Kasumi-1 (cell line): ENCODE measurements around the gene CRYZL1.

Source experiments
- DNase-seq, 2 experiments: peaks; one replicate each; lab custom pipeline; 2025; lab: John Stamatoyannopoulos, UW

CRYZL1 gene

DNA sequence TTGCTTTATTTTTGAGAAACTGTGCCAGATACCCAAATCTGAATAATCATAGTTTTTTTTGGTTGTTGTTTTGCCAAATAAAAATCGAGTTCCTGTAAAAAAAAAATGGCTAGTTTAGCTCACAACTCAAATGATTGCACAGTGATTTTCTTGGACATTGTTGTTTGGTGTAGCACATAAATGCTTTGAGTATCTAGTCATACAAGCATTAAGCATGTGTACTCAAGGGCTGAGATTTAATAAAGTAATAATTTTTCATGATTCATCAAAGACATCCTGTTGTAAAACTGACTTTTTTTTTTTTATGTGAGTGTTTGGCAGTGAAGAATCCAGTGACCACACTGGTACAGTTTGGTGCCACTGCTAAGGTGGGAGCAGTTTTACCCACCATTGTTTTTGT lies 19.6 kb upstream of the CRYZL1 start:
- DNase-seq = no peak

DNA sequence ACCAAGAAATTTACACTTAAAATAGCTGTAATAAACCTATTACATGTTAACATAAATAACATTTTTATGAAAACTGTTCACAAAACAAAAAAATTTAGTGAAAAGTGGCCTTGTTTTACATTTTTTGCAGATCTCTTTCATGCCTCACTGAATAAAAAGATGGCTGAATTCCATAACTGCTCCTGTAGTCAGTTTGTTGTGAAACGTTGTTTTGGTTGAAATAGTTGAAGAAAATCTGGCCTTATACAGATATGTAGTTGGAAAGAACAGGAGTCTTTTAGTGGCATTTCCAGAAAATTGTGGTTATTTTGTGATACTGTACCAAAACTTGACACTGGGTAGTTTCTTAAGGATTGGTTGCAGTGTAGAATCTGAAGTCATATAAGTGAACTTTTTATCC lies 18.9 kb upstream of the CRYZL1 start:
- no peak for DNase-seq

DNA sequence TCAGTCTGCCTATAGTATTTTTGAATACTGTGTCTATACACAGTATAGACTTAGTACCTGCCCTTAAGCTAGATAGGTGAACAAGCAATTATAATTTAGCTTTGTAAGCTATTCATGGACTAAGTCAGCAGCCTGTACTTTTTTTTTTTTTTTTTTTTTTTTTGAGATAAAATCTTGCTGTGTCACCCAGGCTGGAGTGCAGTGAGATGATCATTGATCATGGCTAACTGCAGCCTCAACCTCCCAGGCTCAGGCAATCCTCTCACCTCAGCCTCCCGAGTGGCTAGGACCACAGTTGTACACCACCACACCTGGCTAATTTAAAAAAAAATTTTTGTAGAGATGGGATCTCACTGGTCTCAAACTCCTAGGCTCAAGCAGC lies 18.0 kb upstream of the CRYZL1 start:
- DNase-seq = no peak

DNA sequence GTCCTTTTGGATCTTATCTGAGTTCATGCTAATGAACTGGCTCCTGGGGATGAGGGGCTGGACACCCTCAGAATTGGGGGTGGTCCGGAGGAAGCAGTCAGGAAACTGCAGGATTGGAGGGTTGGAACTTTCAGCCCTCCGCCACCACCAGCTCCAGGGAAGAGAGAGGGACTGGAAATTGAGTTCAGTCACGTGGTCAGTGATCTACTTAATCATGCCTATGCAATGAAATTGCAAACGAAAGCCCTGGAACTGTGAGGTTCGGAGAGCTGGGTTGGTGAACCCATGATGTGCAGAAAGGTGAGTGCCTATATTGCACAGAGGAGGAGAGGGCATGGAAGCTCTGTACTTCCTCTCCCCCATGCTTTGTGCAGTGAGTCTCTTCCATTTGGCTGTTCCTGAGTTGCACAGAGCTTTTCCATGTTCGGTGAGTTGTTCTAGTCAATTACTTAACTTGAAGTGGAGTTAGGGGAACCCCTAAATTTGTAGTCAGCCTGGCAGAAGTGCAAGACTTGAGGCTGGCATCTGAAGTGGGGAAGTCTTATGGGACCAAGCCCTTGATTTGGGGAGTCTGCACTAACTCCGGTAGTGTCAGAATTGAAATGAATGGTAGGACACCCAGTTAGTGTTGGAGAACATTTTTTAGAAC lies 17.5 kb upstream of the CRYZL1 start:
- DNase-seq = no peak

DNA sequence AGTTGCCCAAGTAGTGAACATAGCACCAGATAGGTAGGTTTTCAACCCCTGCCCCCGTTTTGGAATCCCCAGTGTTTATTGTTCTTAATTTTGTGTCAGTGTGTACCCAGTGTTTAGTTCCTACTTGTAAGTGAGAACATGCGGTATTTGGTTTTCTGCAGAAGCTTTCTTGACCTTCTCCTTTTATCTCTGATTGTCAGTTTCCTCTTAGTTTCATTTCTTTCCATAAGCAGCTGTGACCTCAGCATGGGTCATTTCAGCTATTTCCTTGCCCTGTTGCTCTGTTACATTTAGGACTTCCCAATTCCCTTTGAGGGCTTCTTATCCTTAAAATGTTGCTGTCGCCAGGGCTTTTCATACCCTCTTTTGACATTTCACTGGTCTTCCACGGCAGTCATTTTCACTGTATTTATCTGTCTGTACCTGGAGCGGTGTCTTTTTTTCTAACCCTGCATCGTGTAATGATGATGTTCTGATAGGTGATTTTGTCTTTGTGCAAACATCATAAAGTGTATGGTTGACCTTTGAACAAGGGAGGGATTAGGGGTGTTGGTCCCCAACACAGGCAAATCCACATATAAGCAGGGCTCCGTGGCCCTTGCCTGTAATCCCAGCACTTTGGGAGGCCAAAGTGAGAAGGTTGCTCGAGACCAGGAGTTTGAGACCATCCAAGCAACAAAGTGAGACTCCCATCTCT lies 15.7 kb upstream of the CRYZL1 start:
- no peak for DNase-seq

DNA sequence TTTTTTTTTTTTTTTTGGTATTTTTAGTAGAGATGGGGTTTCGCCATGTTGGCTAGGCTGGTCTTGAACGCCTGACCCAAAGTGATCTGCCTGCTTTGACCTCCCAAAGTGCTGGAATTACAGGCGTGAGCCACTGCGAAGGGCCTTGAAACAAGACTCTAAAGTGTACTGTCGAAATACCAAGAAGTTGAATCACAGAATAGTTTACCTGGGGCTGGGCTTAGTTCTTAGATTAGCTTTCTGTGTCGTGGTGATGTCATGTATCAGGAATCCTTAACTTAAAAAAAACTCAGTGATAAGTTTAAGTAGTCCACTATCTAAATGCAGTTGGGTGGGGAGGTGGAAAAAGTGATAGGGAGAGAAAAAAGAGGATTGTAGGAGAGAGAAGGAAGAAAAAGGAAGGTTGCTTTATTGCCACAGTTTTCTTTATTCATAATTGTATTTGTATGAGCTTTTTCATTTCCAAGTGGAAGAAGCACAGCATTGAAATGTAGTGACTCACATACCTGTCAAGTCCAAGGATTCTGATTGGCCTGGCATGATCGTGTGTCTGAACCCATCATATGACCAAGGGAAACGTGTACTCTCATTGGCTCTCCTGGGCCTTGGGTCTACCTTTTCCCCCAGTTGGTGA lies 14.2 kb upstream of the CRYZL1 start:
- DNase-seq = no peak

DNA sequence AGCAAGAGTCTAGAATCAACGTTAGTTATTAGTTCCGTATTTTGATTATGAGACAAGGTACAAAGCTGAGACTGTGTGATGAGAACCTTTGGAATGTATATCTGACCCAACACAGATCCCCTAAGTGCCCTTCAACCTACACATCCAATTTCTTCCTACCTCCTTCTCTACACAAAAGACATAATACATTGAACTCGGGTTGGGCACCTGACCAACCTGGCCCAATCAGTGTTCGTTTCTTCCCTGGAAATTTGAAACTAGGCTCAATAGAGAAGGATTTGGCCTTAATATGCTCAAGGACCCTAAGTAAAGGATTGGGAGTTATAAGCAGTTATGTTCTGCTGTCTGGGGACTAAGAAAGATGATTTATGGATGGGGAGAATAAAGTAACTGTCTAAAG lies 12.9 kb upstream of the CRYZL1 start:
- DNase-seq = no peak

DNA sequence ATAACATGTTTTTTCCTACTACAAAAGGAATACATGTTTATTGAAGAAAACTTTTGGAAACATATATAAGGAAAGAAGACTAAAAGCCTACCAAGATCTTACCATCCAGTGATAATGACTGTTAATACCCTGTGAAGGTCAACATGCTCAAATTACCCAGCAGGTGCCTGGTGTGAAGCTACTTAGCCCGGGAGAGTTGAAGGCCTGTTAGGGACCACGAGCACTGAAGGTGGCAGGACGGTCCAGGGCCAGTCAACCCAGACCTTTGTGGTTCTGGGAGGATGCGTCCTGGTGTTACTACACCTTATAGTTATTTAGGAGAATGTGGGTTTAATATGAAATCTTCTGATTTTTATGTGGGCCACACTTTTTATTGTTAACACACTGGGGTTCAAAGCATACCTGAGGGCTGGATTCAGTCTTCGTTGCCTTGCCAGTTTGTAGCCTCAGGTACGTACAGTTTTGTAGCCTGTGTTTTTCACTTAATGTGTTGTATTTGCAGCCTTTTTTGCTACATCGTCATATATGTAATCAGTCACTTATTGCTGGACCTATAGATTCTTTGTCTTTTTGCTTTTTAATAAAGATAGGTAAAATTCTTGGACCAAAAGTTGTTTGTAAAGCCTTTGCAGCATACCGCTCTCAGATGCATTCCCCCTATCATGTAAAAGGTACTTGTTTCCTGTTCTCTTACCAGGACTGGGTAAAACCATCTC lies 10.6 kb upstream of the CRYZL1 start:
- no peak for DNase-seq

DNA sequence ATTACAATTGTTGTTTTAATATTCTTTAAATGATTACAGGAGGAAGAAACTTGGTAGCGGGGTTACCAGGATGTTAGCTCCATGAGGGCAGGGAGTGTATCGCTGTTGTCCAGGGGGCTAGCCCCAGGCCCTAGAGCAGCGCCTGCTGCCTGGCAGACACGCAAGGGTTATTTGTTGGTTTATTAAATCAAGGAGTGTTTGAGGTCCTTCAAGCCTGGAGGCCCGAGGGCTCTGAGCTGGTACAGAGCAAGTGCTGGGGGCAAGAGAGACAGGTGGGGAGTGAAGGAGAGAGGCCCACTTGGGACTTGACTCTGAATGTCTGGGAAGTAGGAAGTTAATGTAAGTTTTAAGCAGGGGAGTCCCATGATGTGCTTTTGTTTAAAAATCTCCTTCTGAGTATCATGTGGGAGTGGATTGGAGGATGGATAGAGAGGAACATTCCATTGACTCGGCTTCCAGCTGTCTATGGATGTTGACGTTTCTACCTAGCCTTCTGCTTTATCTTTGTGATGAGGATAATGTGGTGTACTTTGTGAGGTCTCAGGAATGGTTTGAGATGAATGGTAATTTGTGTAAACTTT lies 9.5 kb upstream of the CRYZL1 start:
- DNase-seq = no peak

DNA sequence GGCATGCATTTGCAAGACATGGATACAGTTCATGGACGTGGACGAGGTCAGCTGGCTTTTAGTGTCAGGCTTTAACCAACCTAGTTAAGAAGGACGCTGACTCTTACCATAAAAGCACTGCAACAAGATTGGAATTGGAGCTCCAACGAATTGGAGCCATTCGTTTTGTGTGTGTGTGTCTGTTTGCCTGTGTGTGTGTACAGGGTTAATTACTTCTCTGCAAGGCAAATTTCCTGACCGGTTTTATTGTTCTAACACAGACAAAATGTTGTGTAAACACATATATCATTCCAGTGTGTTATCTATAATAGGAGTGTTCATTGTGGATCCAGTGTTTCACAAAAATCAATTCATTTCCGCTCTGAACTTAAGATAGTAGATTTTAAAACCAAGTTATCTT lies 8.7 kb upstream of the CRYZL1 start:
- no peak for DNase-seq

DNA sequence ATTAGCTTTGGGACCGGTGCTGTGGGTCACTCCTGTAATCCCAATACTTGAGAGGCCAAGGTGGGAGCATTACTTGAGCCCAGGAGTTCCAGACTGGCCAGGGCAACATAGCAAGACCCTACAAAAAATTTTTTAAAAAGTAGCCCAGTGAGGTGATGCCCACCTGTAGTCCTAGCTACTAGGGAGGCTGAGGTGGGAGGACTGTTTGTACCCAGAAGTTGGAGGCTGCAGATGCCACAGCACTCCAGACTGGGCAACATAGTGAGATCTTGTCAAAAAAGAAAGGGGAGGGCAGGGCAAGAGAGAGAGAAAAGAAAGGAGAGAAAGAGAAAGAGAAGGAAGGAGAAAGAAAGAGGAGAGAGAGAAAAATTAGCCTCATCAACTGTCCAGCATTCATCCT lies 7.0 kb upstream of the CRYZL1 start:
- DNase-seq = no peak

DNA sequence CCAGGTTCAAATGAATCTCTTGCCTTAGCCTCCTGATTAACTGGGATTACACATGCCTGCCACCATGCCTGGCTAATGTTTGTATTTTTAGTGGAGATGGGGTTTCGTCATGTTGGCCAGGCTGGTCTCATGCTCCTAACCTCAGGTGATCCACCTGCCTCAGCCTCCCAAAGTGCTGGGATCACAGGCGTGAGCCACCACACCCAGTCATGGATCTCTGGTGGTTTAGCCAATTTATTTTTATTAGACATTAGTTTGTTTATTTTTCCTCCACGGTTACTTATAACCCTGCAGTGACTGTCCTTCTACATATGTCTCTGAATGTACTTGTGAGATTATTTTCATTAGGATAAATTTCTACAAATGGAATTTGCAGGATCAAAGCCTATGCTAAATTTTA lies 6.0 kb upstream of the CRYZL1 start:
- DNase-seq = no peak

DNA sequence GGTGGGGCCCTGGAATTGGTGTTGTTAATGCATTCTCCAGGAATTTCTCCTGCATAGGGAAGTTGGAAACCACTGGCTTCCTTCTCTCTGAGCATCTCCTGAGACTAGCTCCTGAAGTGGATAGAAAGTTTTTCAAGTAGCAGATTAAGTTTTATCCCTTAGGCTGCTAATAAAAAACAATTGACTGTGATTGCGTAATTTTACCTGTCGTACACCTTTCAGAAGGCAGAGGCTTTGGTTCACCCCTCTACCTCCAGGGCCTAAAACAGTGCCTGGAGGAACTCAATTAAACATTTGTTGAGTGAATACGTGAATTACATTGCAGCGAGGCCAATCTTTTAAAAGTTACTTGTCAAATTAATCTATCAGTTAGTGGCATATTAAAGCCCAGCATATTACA lies 4.2 kb upstream of the CRYZL1 start:
- DNase-seq = no peak

DNA sequence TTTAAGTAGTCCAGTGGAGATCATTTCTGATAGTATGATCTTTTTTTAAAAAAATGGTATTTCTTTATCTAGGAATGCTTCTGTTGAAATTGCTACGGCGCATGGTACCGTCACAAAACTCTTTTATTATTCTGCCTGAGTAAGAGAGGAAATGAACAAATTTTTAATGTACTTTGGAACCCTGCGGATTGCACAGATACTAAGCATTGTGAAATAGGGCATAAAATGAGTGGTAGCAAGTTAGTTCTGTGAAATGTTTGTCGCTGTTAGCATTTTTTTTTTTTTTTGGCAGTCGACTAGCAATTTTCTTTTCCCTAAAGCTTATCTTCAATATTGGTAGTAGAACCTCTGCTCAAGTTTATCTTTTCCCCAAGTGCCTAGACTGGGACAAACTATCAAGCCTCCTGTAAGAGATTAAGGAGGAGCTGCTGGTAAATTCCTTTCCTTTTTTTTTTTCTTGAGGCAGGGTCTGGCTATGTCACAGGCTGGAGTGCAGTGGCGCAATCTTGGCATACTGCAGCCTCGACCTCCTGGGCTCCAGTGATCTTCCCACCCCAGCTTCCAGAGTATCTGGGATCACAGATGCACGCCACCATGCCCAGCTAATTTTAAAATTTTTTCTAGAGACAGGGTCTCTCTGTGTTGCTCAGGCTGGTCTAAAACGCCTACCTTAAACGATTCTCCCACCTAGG lies 3.0 kb upstream of the CRYZL1 start:
- no peak for DNase-seq

DNA sequence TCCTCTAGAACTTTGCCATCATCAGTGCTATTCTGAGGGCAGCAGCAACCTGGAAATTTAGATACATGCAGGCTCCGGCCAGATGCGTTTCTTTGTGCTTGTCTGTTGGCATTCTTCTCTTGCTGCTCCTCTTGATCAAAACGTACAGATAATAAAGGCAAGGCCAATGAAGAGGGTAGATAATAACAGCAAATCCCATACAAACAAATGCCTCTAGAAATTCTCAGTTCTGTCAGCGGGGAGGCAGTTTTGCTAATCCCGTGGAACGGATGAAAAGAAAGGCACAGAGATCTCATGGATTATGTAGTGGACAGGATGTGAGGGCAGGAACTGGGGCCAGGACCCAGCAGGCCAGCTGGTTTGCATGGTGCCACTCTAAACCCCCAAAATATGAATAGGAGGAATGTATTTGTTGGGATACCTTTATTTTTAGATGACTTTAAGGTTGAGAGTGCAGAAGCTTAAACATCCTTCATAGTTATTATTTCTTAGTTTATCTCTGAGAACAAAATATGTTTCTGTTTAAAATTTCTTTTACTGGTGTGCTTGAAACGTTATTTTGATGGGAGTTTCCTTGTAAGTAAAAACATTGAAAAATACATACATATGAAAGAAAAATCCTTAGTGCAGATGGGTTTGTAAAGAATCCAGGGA lies 2.2 kb upstream of the CRYZL1 start:
- DNase-seq = no peak

DNA sequence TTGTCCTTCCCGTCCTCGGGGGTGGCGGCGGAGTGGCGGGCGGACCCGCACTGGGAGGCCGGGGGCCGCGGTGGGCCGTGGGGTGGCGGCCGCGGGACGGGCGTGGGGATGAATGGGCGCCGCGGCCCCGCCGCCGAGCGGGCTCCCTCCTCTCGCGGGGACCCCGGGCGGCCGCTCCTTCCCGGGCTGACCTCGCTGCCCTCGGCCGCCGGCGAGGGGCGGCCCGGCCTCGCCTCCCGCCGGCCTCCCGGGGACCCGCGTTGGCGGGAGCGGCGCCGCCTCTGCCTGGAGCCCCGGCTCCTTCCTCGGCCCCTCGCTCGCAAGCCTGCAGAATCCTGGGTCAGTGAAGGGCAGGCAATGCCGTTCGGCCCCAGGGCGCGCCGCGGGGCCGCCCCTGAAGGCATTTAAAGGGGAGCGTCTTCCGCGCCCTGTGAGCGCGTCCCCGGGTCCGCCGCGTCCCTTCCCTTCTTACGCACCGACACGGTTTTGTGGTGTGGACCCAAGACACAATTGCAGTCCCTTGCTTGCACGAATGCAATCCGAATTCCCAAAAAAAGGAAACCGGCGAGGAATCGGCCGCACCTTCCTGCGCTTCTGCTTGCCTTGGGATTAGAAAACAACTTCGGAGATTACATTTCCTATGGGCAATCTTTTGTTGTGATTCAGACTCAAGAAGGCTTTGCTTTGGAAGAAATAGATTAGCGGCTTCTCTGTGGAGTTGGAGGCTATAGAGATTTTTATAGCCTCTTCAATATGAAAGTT lies 1.5 kb upstream of the CRYZL1 start:
- DNase-seq = peak in 1 of 2 experiments; percentile 2

DNA sequence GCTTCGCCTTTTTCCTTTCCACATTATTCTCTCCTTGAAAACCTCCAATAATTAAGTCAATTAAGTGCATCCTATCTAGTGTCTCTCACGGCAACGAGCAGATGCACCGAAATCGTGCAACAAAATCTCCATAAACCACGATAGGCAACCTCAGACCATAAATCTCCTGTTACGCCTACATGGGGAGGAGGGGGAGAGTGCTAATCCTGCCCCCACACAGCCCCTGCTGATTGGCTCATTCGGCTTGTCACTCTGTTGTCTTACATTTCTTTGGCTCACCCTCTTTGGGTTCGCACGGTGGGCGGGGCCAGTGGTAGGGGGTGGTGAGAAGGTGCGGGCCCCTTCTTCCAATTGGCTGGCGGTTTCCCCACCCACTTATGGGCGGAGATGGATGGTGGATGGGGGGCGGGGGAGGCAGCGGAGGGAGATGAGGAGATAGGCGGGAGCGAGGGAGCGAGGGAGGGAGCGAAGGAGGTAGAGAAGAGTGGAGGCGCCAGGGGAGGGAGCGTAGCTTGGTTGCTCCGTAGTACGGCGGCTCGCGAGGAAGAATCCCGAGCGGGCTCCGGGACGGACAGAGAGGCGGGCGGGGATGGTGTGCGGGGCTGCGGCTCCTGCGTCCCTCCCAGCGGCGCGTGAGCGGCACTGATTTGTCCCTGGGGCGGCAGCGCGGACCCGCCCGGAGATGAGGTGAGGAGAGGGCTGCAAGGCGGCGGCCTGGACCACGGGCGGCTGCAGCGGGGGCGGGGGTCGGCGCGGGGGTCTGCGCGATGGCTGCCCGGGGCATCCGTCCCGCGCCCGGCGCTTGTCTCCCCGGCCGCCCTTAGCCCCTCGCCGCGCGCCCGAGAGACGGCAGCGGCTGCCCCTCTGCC lies 720 bp upstream of the CRYZL1 start, which contains the start of gene ITSN1:
ITSN1 (plus strand) TSS at position 475 of the 869 bp plus-strand sequence. CDS start 76,328 bp downstream, outside the sequence.
- peak; percentile 95 to 97 for DNase-seq

DNA sequence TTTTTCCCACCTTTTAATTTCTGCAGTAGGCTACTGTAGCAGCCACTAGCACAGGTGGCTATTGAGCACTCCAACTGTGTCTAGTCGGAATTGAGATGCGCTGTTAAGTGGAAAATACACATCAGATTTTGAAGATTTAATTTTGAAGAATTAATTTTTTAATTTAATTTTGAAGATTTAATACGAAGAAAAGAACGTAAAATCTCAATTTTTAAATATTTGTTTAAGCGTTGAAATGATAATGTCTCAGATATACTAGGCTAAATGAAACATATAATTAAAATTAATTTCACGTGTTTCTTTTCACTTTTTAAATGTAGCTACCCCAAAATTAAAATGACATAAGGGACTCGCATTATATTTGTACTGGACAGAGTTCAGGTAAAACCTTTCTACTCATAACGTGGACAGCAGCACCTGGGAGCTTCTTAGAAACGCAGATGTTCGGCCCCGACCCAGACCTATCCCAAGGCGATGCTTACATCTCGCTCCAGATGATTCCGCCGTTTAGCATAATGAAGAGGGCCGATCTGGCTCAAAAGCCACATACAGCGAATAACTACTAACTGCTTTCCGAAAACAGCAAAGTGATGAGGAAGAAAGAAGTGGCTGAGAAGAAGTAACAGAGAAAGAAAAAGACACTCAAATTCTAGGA lies 717 bp downstream of the CRYZL1 start:
- peak in 1 of 2 experiments; percentile 38 for DNase-seq

DNA sequence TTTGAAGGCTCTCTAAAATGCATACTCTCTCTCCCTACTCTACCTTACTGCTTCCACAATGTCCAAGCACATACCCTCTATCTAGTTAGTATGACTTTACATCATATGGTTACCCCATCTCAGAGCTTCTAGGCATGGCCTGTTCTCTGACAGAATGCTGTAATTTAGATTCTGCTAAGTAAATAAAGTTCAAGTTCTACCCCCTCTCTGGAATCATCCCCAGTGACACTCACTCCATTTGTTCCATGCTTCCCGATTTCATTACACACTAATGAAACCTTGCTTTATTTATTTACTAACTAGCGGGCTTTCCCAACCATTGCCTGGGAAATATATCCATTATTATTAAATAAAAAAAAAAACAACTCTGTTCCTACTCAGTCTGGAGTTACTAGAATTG lies 7.3 kb downstream of the CRYZL1 start:
- no peak for DNase-seq
